Measurements from ENCODE around the gene CAMK1D. TPM values are rescaled to one million over a fixed set of nuclear protein-coding genes. Genes with fewer than 3 reads are reported as not detected.

CAMK1D gene
- polyA plus RNA-seq, 1 donor (not counting 4 experiments of a cell fraction or from before 2014, with no cell fraction given): 0.76 TPM

- H3K9ac ChIP-seq (ENCODE audit: control insufficient read depth, extremely low read depth, insufficient read depth, low read length): no peak overlapping the region
- dilution Hi-C loops (cut with MboI; ENCODE audit: extremely low pct_ligation_motif_present, low sequenced_read_pairs): no loop called here
- H2AFZ ChIP-seq (ENCODE audit: control insufficient read depth, low read length): no peak overlapping the region
- H3K4me2 ChIP-seq (ENCODE audit: control insufficient read depth, extremely low read depth, insufficient read depth, low read depth, low read length): no peak overlapping the region
- no peaks in the 10 kb centered on the region for H4K20me1 ChIP-seq (ENCODE audit: control insufficient read depth, extremely low read depth, insufficient read depth, low read length)
- no peak overlapping the region for H3K4me3 ChIP-seq (ENCODE audit: control insufficient read depth in 2 of 3, extremely low read depth in 1 of 3, insufficient read depth in 2 of 3, low read depth in 1 of 3, low read length in 3 of 3)
- TF ChIP-seq EZH2 (IDR thresholded peaks at IDR 0.05; ENCODE audit: low read length) (no peak), CTCF (optimal IDR thresholded peaks at IDR 0.05 in 1 of 3, IDR thresholded peaks at IDR 0.05 in 1 of 3, conservative IDR thresholded peaks at IDR 0.05 in 1 of 3; ENCODE audit: extremely low read depth in 1 of 3, insufficient read depth in 2 of 3, low read length in 3 of 3) (no peak)
- peaks cover 3% of the 10 kb centered on the region for H3K4me1 ChIP-seq (ENCODE audit: control insufficient read depth, extremely low read depth, insufficient read depth, low read length)
- peaks cover 5% of the 10 kb centered on the region for H3K27me3 ChIP-seq (ENCODE audit: control insufficient read depth, extremely low read depth, insufficient read depth, low read length)
- no peaks in the 10 kb centered on the region for H3K9me1 ChIP-seq (ENCODE audit: control insufficient read depth, extremely low read depth, insufficient read depth, low read length)
- H3K36me3 ChIP-seq (ENCODE audit: control insufficient read depth in 2 of 2, extremely low read depth in 1 of 2, insufficient read depth in 2 of 2, low read length in 2 of 2): no peaks in the 10 kb centered on the region
- H3K27ac ChIP-seq (ENCODE audit: control insufficient read depth, insufficient read depth, low read length): no peak overlapping the region
- no peak for FAIRE-seq
- no peaks in the 10 kb centered on the region for H3K79me2 ChIP-seq (ENCODE audit: control insufficient read depth, insufficient read depth, low read length)
- DNase-seq (ENCODE audit: low read depth, low spot score): no peak
- H3K9me3 ChIP-seq (ENCODE audit: control insufficient read depth, low read depth, low read length): no peaks in the 10 kb centered on the region
Observed at GRCh38 chr10:12566161-12567115, 217.1 kb downstream of the CAMK1D start.

GRCh38 chr10:12568391-12569009 is 219.2 kb downstream of the CAMK1D start:
- no peak for DNase-seq (ENCODE audit: low read depth, low spot score)
- Histone ChIP-seq H3K27me3 (ENCODE audit: control insufficient read depth, extremely low read depth, insufficient read depth, low read length) (no peaks in the 10 kb centered on the region), H4K20me1 (ENCODE audit: control insufficient read depth, extremely low read depth, insufficient read depth, low read length) (no peaks in the 10 kb centered on the region), H3K4me2 (ENCODE audit: control insufficient read depth, extremely low read depth, insufficient read depth, low read depth, low read length) (no peak overlapping the region), H2AFZ (ENCODE audit: control insufficient read depth, low read length) (no peak overlapping the region), H3K36me3 (ENCODE audit: control insufficient read depth in 2 of 2, extremely low read depth in 1 of 2, insufficient read depth in 2 of 2, low read length in 2 of 2) (no peaks in the 10 kb centered on the region), H3K4me3 (ENCODE audit: control insufficient read depth in 2 of 3, extremely low read depth in 1 of 3, insufficient read depth in 2 of 3, low read depth in 1 of 3, low read length in 3 of 3) (no peak overlapping the region), H3K4me1 (ENCODE audit: control insufficient read depth, extremely low read depth, insufficient read depth, low read length) (peaks cover 3% of the 10 kb centered on the region), H3K9me1 (ENCODE audit: control insufficient read depth, extremely low read depth, insufficient read depth, low read length) (no peaks in the 10 kb centered on the region), H3K79me2 (ENCODE audit: control insufficient read depth, insufficient read depth, low read length) (no peaks in the 10 kb centered on the region), H3K9ac (ENCODE audit: control insufficient read depth, extremely low read depth, insufficient read depth, low read length) (no peak overlapping the region), H3K27ac (ENCODE audit: control insufficient read depth, insufficient read depth, low read length) (no peak overlapping the region), H3K9me3 (ENCODE audit: control insufficient read depth, low read depth, low read length) (no peaks in the 10 kb centered on the region)
- no peak for FAIRE-seq
- dilution Hi-C loops (cut with MboI; ENCODE audit: extremely low pct_ligation_motif_present, low sequenced_read_pairs): no loop called here
- no peak for TF ChIP-seq EZH2 (IDR thresholded peaks at IDR 0.05; ENCODE audit: low read length)
- no peak for TF ChIP-seq CTCF (optimal IDR thresholded peaks at IDR 0.05 in 1 of 3, IDR thresholded peaks at IDR 0.05 in 1 of 3, conservative IDR thresholded peaks at IDR 0.05 in 1 of 3; ENCODE audit: extremely low read depth in 1 of 3, insufficient read depth in 2 of 3, low read length in 3 of 3)

All from keratinocyte (primary cell).